GM12892 (cell line): ENCODE measurements around the gene AAMP.

Experiments used
- DNase-seq: peaks from one replicate; pipeline ENCODE4 v3.0.0; 2011; ENCODE audit not compliant: insufficient read length
- FAIRE-seq: peaks from 2 replicates; lab custom pipeline; 2011; peaks lifted over from hg19 to GRCh38; lab: Jason Lieb, UNC
- POLR2A ChIP-seq: IDR thresholded peaks from 2 replicates; pipeline ENCODE4 v1.6.1; 2011; ENCODE audit warnings: low read depth, low read length, control low read depth
- POLR2AphosphoS5 ChIP-seq: IDR thresholded peaks from 2 replicates; pipeline ENCODE4 v1.6.1; 2011; ENCODE audit warnings: low read depth, low read length, control low read depth
- TAF1 ChIP-seq: IDR thresholded peaks from 2 replicates; pipeline ENCODE4 v1.6.1; 2011; ENCODE audit warnings: low read depth, mild to moderate bottlenecking, control low read depth, low read length, borderline replicate concordance

The AAMP gene

GRCh38 chr2:218306184-218306920 lies 36.4 kb upstream of the AAMP start:
- FAIRE-seq: peak; percentile 24

GRCh38 chr2:218305383-218305782 lies 35.4 kb upstream of the AAMP start:
- DNase-seq (no peak), FAIRE-seq (no peak)
- TF ChIP-seq POLR2AphosphoS5 (no peak), POLR2A (no peak), TAF1 (no peak)

More at GRCh38 chr2:218306184-218306920, 36.4 kb upstream of the AAMP start:
- DNase-seq: no peak
- TF ChIP-seq POLR2AphosphoS5 (no peak), TAF1 (no peak), POLR2A (no peak)

DNA sequence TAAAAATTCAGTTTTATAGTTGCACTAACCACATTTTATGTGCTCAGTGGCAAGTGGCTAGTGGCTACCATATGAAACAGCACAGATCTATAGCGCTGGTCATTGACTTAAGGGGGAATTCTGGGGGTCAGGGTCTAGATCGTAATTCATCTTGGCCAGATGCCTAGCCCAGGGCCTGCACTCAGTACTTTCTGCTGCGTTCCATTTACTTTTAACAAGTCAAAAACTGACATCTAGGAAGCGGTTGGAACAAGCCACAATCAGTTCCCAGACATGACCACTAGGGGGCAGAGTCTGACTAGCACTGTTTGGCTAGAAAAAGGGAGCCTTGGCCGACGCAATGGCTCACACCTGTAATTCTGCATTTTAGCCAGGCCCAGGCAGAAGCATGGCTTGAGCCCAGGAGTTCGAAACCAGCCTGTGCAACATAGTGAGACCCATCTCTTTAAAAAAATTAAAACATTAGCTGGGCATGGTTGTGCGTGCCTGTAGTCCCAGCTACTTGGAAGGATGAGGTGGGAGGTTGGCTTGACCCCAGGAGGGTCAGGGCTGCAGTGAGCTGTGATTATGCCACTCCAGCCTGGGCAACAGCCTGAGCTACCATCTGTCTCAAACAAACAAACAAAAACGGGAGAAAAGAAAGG lies 31.4 kb upstream of the AAMP start:
- DNase-seq (no peak), FAIRE-seq (peak; percentile 97)
- TF ChIP-seq POLR2AphosphoS5 (no peak), TAF1 (no peak), POLR2A (no peak)

DNA sequence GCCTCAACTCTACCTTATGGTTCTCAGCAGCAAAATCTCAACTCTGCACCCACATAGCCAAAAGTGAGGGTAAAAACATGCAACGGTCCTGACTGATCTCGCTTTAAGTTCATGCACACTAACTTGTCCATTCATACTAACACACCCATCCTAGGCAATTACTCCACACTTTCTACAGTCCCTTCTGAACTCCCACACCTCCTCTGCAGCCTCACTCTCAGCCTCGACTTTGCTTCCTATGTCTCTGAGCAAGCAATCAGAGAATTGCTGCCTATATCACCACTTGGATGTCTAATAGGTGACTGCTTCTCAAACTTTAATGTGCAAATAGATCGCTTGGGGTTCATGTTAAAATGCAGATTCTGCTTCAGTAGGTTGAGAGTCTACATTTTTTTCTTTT lies 30.2 kb upstream of the AAMP start:
- no peak for TF ChIP-seq POLR2A
- DNase-seq (no peak), FAIRE-seq (no peak)

- FAIRE-seq (no peak), DNase-seq (no peak)
- TF ChIP-seq POLR2AphosphoS5 (no peak), POLR2A (no peak), TAF1 (no peak)
These were observed 28.5 kb upstream of the AAMP start for GRCh38 chr2:218298314-218298875.

GRCh38 chr2:218296847-218297246 lies 26.9 kb upstream of the AAMP start:
- no peak for FAIRE-seq
- TF ChIP-seq POLR2AphosphoS5: no peak
- TF ChIP-seq POLR2A: no peak
- TF ChIP-seq TAF1: no peak

DNA sequence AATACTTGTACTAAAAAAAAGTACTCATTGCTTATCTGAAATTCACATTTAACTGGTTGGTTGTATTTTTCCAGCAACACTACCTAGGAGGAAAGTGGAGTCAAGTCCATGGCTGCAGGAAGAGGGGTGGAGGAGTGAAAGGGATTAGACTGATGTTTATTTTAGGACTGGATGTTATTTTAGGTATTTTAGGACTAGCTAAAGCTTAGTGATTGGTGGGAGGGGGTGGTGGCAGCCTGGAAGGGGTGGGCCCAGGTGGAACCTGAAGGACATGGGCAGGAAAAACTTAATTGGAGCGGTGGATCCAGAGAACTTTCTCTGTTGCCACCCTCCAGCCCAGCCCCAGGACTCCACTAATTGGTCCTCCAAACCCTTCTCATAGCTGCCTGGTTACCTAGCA lies 26.3 kb upstream of the AAMP start:
- no peak for FAIRE-seq

More at GRCh38 chr2:218296847-218297246, 26.9 kb upstream of the AAMP start:
- no peak for DNase-seq

GRCh38 chr2:218295029-218295428 lies 25.1 kb upstream of the AAMP start:
- no peak for DNase-seq
- no peak for FAIRE-seq
- TF ChIP-seq POLR2AphosphoS5 (no peak), TAF1 (no peak), POLR2A (no peak)

More for the DNA sequence above, 26.3 kb upstream of the AAMP start:
- no peak for DNase-seq
- no peak for TF ChIP-seq POLR2AphosphoS5
- TF ChIP-seq TAF1: no peak
- TF ChIP-seq POLR2A: no peak

- no peak for FAIRE-seq
- TF ChIP-seq POLR2A (no peak), POLR2AphosphoS5 (no peak), TAF1 (no peak)
These were observed 24.6 kb upstream of the AAMP start for GRCh38 chr2:218294430-218295022.

GRCh38 chr2:218293715-218294429 lies 23.9 kb upstream of the AAMP start:
- TF ChIP-seq TAF1 (no peak), POLR2AphosphoS5 (no peak), POLR2A (no peak)
- FAIRE-seq (no peak), DNase-seq (no peak)

More at GRCh38 chr2:218294430-218295022, 24.6 kb upstream of the AAMP start:
- DNase-seq: no peak
